ENCODE data around the gene C10orf71. TPM values are rescaled to one million over a fixed set of nuclear protein-coding genes. Genes with fewer than 3 reads are reported as not detected.

Gene C10orf71
- total RNA-seq, 2 experiments from 2014 or later: not detected

GRCh38 chr10:49325916-49326783 lies 27.2 kb downstream of the C10orf71 start:
- CTCF ChIA-PET: no interaction called here
- DNase-seq: no peak
- Mint-ChIP-seq H3K4me3 (no peak overlapping the region), H3K27me3 (no peaks in the 10 kb centered on the region), H3K36me3 (no peaks in the 10 kb centered on the region), H3K4me1 (ENCODE audit: low read depth) (no peaks in the 10 kb centered on the region), H3K9me3 (no peaks in the 10 kb centered on the region), H3K27ac (no peak overlapping the region)
- POLR2A ChIA-PET: no interaction called here
- intact Hi-C loops (cut with micrococcal nuclease): no loop called here

- Mint-ChIP-seq H3K9me3 (no peaks in the 10 kb centered on the region), H3K27me3 (no peaks in the 10 kb centered on the region), H3K4me3 (no peak overlapping the region), H3K27ac (no peak overlapping the region), H3K4me1 (ENCODE audit: low read depth) (no peaks in the 10 kb centered on the region), H3K36me3 (no peaks in the 10 kb centered on the region)
- DNase-seq: no peak
- POLR2A ChIA-PET: no interaction called here
- intact Hi-C loops (cut with micrococcal nuclease): no loop called here
- CTCF ChIA-PET: interaction anchor here (1.4 kb wide), 1 partner anchor 80 kb away, joined by 3 read pairs; no protein-coding TSS in a partner anchor
These were observed 28.3 kb downstream of the C10orf71 start for GRCh38 chr10:49327036-49327813.

- no peak for DNase-seq
- CTCF ChIA-PET: interaction anchor here (1.4 kb wide), 1 partner anchor 79 kb away, joined by 3 read pairs; no protein-coding TSS in a partner anchor
- intact Hi-C loops (cut with micrococcal nuclease): no loop called here
- no peaks in the 10 kb centered on the region for H3K27me3 Mint-ChIP-seq
- H3K9me3 Mint-ChIP-seq: no peaks in the 10 kb centered on the region
- POLR2A ChIA-PET: no interaction called here
- H3K27ac Mint-ChIP-seq: no peak overlapping the region
- no peaks in the 10 kb centered on the region for H3K36me3 Mint-ChIP-seq
- H3K4me3 Mint-ChIP-seq: no peak overlapping the region
- H3K4me1 Mint-ChIP-seq (ENCODE audit: low read depth): no peaks in the 10 kb centered on the region
These were observed 29.6 kb downstream of the C10orf71 start for GRCh38 chr10:49328401-49329145.

- Mint-ChIP-seq H3K4me1 (ENCODE audit: low read depth) (no peaks in the 10 kb centered on the region), H3K4me3 (no peak overlapping the region), H3K27me3 (no peaks in the 10 kb centered on the region), H3K27ac (no peak overlapping the region), H3K9me3 (no peaks in the 10 kb centered on the region), H3K36me3 (no peaks in the 10 kb centered on the region)
- ChIA-PET CTCF (no interaction called here), POLR2A (no interaction called here)
- DNase-seq: no peak
- intact Hi-C loops (cut with micrococcal nuclease): no loop called here
These were observed 30.2 kb downstream of the C10orf71 start for GRCh38 chr10:49329146-49329505.

- ChIA-PET CTCF (no interaction called here), POLR2A (no interaction called here)
- Mint-ChIP-seq H3K36me3 (peaks cover 3% of the 10 kb centered on the region), H3K4me3 (no peak overlapping the region), H3K9me3 (peaks cover 5% of the 10 kb centered on the region), H3K4me1 (ENCODE audit: low read depth) (peaks cover 6% of the 10 kb centered on the region), H3K27me3 (no peaks in the 10 kb centered on the region), H3K27ac (no peak overlapping the region)
- DNase-seq: no peak
- intact Hi-C loops (cut with micrococcal nuclease): no loop called here
These were observed 31.2 kb downstream of the C10orf71 start for GRCh38 chr10:49330127-49330665.

- POLR2A ChIA-PET: no interaction called here
- intact Hi-C loops (cut with micrococcal nuclease): no loop called here
- no peak for DNase-seq
- Mint-ChIP-seq H3K36me3 (peaks cover 5% of the 10 kb centered on the region), H3K9me3 (peaks cover 15% of the 10 kb centered on the region), H3K27ac (no peak overlapping the region), H3K27me3 (no peaks in the 10 kb centered on the region), H3K4me1 (ENCODE audit: low read depth) (peaks cover 10% of the 10 kb centered on the region), H3K4me3 (no peak overlapping the region)
- CTCF ChIA-PET: no interaction called here
These were observed 32.5 kb downstream of the C10orf71 start for GRCh38 chr10:49331431-49331830.

- POLR2A ChIA-PET: no interaction called here
- CTCF ChIA-PET: no interaction called here
- H3K4me1 Mint-ChIP-seq (ENCODE audit: low read depth): peaks cover 10% of the 10 kb centered on the region
- H3K27me3 Mint-ChIP-seq: no peaks in the 10 kb centered on the region
- peaks cover 5% of the 10 kb centered on the region for H3K36me3 Mint-ChIP-seq
- no peak for DNase-seq
- no peak overlapping the region for H3K27ac Mint-ChIP-seq
- H3K9me3 Mint-ChIP-seq: peaks cover 15% of the 10 kb centered on the region
- intact Hi-C loops (cut with micrococcal nuclease): no loop called here
- H3K4me3 Mint-ChIP-seq: no peak overlapping the region
These were observed 33.4 kb downstream of the C10orf71 start for GRCh38 chr10:49332333-49332732.

- H3K4me1 Mint-ChIP-seq (ENCODE audit: low read depth): peaks cover 10% of the 10 kb centered on the region
- intact Hi-C loops (cut with micrococcal nuclease): no loop called here
- ChIA-PET CTCF (no interaction called here), POLR2A (no interaction called here)
- H3K27ac Mint-ChIP-seq: no peak overlapping the region
- no peak for DNase-seq
- peaks cover 5% of the 10 kb centered on the region for H3K36me3 Mint-ChIP-seq
- no peak overlapping the region for H3K4me3 Mint-ChIP-seq
- peaks cover 2% of the 10 kb centered on the region for H3K27me3 Mint-ChIP-seq
- peaks cover 15% of the 10 kb centered on the region for H3K9me3 Mint-ChIP-seq
These were observed 33.8 kb downstream of the C10orf71 start for GRCh38 chr10:49332768-49333167.

- no peak overlapping the region for H3K27ac Mint-ChIP-seq
- H3K9me3 Mint-ChIP-seq: peaks cover 15% of the 10 kb centered on the region
- H3K27me3 Mint-ChIP-seq: peaks cover 3% of the 10 kb centered on the region
- DNase-seq: no peak
- ChIA-PET POLR2A (no interaction called here), CTCF (no interaction called here)
- H3K4me1 Mint-ChIP-seq (ENCODE audit: low read depth): peaks cover 10% of the 10 kb centered on the region
- intact Hi-C loops (cut with micrococcal nuclease): no loop called here
- H3K36me3 Mint-ChIP-seq: peaks cover 5% of the 10 kb centered on the region
- H3K4me3 Mint-ChIP-seq: no peak overlapping the region
These were observed 34.2 kb downstream of the C10orf71 start for GRCh38 chr10:49333192-49333591.

GRCh38 chr10:49334964-49335363 lies 36.0 kb downstream of the C10orf71 start:
- peaks cover 15% of the 10 kb centered on the region for H3K9me3 Mint-ChIP-seq
- H3K4me1 Mint-ChIP-seq (ENCODE audit: low read depth): peaks cover 10% of the 10 kb centered on the region
- ChIA-PET CTCF (no interaction called here), POLR2A (no interaction called here)
- intact Hi-C loops (cut with micrococcal nuclease): no loop called here
- peaks cover 4% of the 10 kb centered on the region for H3K27me3 Mint-ChIP-seq
- H3K27ac Mint-ChIP-seq: no peak overlapping the region
- no peak for DNase-seq
- peaks cover 5% of the 10 kb centered on the region for H3K36me3 Mint-ChIP-seq
- H3K4me3 Mint-ChIP-seq: no peak overlapping the region

- H3K36me3 Mint-ChIP-seq: peaks cover 5% of the 10 kb centered on the region
- peaks cover 15% of the 10 kb centered on the region for H3K9me3 Mint-ChIP-seq
- intact Hi-C loops (cut with micrococcal nuclease): no loop called here
- ChIA-PET POLR2A (no interaction called here), CTCF (no interaction called here)
- H3K27me3 Mint-ChIP-seq: peaks cover 4% of the 10 kb centered on the region
- peaks cover 10% of the 10 kb centered on the region for H3K4me1 Mint-ChIP-seq (ENCODE audit: low read depth)
- peak overlapping the region; percentile 10 for H3K27ac Mint-ChIP-seq
- no peak overlapping the region for H3K4me3 Mint-ChIP-seq
- DNase-seq: no peak
These were observed 36.5 kb downstream of the C10orf71 start for GRCh38 chr10:49335364-49335972.

GRCh38 chr10:49338604-49339003 lies 39.6 kb downstream of the C10orf71 start:
- no peak for DNase-seq
- H3K4me3 Mint-ChIP-seq: no peak overlapping the region
- peaks cover 5% of the 10 kb centered on the region for H3K36me3 Mint-ChIP-seq
- H3K27ac Mint-ChIP-seq: no peak overlapping the region
- peaks cover 10% of the 10 kb centered on the region for H3K4me1 Mint-ChIP-seq (ENCODE audit: low read depth)
- intact Hi-C loops (cut with micrococcal nuclease): no loop called here
- H3K9me3 Mint-ChIP-seq: peaks cover 15% of the 10 kb centered on the region
- ChIA-PET CTCF (no interaction called here), POLR2A (interaction anchor here (0.6 kb wide), 1 partner anchor 246 kb away, joined by 3 read pairs; no protein-coding TSS in a partner anchor)
- peaks cover 7% of the 10 kb centered on the region for H3K27me3 Mint-ChIP-seq
